Activated naive CD4-positive, alpha-beta T cell treated with anti-CD3 and anti-CD28 coated beads, Interleukin-2, amount 10 ng/mL, durations not matched to agents 7 days and 5 days (primary cell): ENCODE results near the gene PCDHA12.
A peak's percentile ranks its signal among the peaks of the same experiment; 100 is the strongest.

Source experiments
- CTCF ChIA-PET: fragments of 350-600 bp; sonication (Branson Sonifier 250); formaldehyde crosslinking; loops from one replicate; lab custom pipeline; 2021; ENCODE audit warnings: antibody characterized with exemption; lab: Charles Lee
- DNase-seq: peaks from one replicate; pipeline ENCODE4 v3.0.0-alpha.2; 2020
- H3K27ac Mint-ChIP-seq: one replicate; pipeline ENCODE4 v1.8.0; 2021; ENCODE audit warnings: mild to moderate bottlenecking, moderate library complexity, mixed read lengths
- H3K27me3 Mint-ChIP-seq: one replicate; pipeline ENCODE4 v1.8.0; 2021; ENCODE audit warnings: mild to moderate bottlenecking, mixed read lengths
- H3K36me3 Mint-ChIP-seq: one replicate; pipeline ENCODE4 v1.8.0; 2021; ENCODE audit warnings: mixed read lengths
- H3K4me1 Mint-ChIP-seq: one replicate; pipeline ENCODE4 v1.8.0; 2021; ENCODE audit warnings: mixed read lengths
- H3K4me3 Mint-ChIP-seq: one replicate; pipeline ENCODE4 v1.8.0; 2021; ENCODE audit warnings: mild to moderate bottlenecking, moderate library complexity, mixed read lengths
- H3K9me3 Mint-ChIP-seq: one replicate; pipeline ENCODE4 v1.8.0; 2021; ENCODE audit warnings: mixed read lengths

The PCDHA12 gene

DNA sequence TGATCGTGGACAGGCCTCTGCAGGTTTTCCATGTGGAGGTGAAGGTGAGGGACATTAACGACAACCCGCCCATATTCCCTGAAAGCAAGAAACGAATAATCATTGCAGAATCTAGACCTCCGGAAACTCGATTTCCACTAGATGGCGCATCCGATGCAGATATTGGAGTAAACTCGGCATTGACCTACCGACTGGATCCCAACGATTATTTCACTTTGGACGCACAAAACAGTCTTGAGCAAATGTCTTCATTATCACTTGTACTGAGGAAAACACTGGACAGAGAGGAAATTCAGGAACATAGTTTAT lies 7.4 kb downstream of the PCDHA12 start:
- DNase-seq, result no peak
- CTCF ChIA-PET, result no interaction called here
- Mint-ChIP-seq H3K4me1 (no peaks in the 10 kb centered on the region), H3K36me3 (no peaks in the 10 kb centered on the region), H3K27me3 (peaks cover 10% of the 10 kb centered on the region), H3K9me3 (peaks cover 17% of the 10 kb centered on the region), H3K27ac (no peak overlapping the region), H3K4me3 (no peak overlapping the region)

- Mint-ChIP-seq H3K9me3 (peaks cover 15% of the 10 kb centered on the region), H3K27me3 (peaks cover 9% of the 10 kb centered on the region)
Observed at GRCh38 chr5:140883373-140883772, 8.3 kb downstream of the PCDHA12 start.

GRCh38 chr5:140883927-140884697 lies 9.0 kb downstream of the PCDHA12 start:
- Mint-ChIP-seq H3K27me3 (peaks cover 9% of the 10 kb centered on the region), H3K4me3 (no peak overlapping the region), H3K4me1 (no peaks in the 10 kb centered on the region), H3K27ac (no peak overlapping the region), H3K36me3 (no peaks in the 10 kb centered on the region), H3K9me3 (peaks cover 15% of the 10 kb centered on the region)
- DNase-seq, result no peak
- CTCF ChIA-PET, result no interaction called here

More at GRCh38 chr5:140883373-140883772, 8.3 kb downstream of the PCDHA12 start:
- CTCF ChIA-PET, result no interaction called here
- Mint-ChIP-seq H3K27ac (no peak overlapping the region), H3K36me3 (no peaks in the 10 kb centered on the region), H3K4me1 (no peaks in the 10 kb centered on the region), H3K4me3 (no peak overlapping the region)
- DNase-seq, result no peak

DNA sequence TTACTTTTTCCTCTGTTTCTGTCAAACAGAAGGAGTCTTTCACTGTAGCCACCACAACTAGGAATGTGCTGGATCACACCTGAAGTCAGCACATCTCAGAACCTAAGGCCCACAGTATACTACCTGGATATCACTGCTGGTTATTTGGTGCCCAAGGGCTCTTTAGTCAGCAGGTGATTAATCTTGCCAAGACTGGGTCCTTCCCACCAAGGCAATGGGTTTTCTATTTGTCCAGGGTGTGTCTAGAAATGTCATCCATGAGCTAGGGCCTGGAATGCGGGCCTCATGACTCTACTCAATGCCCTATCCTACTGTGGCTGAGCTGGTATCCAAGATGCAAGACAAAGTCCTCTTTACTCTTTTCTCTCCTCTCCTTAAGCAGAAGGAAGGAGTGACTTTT lies 41.2 kb downstream of the PCDHA12 start:
- CTCF ChIA-PET, result no interaction called here
- H3K27ac Mint-ChIP-seq, result no peak overlapping the region

GRCh38 chr5:140923601-140924000 lies 48.5 kb downstream of the PCDHA12 start:
- peaks cover 40% of the 10 kb centered on the region for H3K27me3 Mint-ChIP-seq
- CTCF ChIA-PET, result no interaction called here
- no peaks in the 10 kb centered on the region for H3K36me3 Mint-ChIP-seq
- peaks cover 3% of the 10 kb centered on the region for H3K4me1 Mint-ChIP-seq
- H3K4me3 Mint-ChIP-seq, result no peak overlapping the region
- H3K27ac Mint-ChIP-seq, result no peak overlapping the region
- peaks cover 8% of the 10 kb centered on the region for H3K9me3 Mint-ChIP-seq
- no peak for DNase-seq

More for the DNA sequence above, 41.2 kb downstream of the PCDHA12 start:
- H3K4me1 Mint-ChIP-seq, result no peaks in the 10 kb centered on the region
- peaks cover 6% of the 10 kb centered on the region for H3K9me3 Mint-ChIP-seq
- H3K27me3 Mint-ChIP-seq, result no peaks in the 10 kb centered on the region
- H3K4me3 Mint-ChIP-seq, result no peak overlapping the region
- H3K36me3 Mint-ChIP-seq, result no peaks in the 10 kb centered on the region
- DNase-seq, result no peak

GRCh38 chr5:140925806-140926442 lies 50.8 kb downstream of the PCDHA12 start, which contains the start of gene PCDHAC1:
PCDHAC1 (plus strand) TSS chr5:140926299; CDS start chr5:140926893, 594 bp downstream.
- Mint-ChIP-seq H3K4me1 (peaks cover 3% of the 10 kb centered on the region), H3K36me3 (no peaks in the 10 kb centered on the region), H3K27ac (no peak within 1 kb of the TSS), H3K9me3 (peaks cover 11% of the 10 kb centered on the region), H3K27me3 (peaks cover 45% of the 10 kb centered on the region), H3K4me3 (peak within 1 kb of the TSS; percentile 15)
- DNase-seq, result no peak
- CTCF ChIA-PET, result no interaction called here

GRCh38 chr5:140926443-140927227 lies 51.5 kb downstream of the PCDHA12 start:
- Mint-ChIP-seq H3K4me1 (peaks cover 3% of the 10 kb centered on the region), H3K4me3 (peak overlapping the region; percentile 15), H3K27me3 (peaks cover 45% of the 10 kb centered on the region), H3K27ac (no peak overlapping the region), H3K9me3 (peaks cover 11% of the 10 kb centered on the region), H3K36me3 (no peaks in the 10 kb centered on the region)
- DNase-seq, result peak; percentile 22
- CTCF ChIA-PET, result no interaction called here

DNA sequence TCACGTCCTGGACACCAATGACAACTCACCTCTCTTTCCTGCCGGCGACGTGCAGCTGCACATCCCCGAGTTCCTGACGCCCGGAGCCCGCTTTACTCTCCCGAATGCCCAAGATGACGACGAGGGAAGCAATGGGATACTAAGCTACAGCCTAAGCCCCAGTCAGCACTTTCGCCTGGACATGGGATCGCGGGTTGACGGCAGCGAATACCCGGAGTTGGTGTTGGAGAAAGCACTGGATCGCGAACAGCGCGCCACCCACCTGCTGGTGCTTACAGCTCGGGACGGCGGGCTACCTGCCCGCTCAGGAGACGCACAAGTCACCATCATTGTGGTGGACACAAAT lies 52.1 kb downstream of the PCDHA12 start:
- DNase-seq, result no peak
- H3K36me3 Mint-ChIP-seq, result no peaks in the 10 kb centered on the region
- peaks cover 45% of the 10 kb centered on the region for H3K27me3 Mint-ChIP-seq
- CTCF ChIA-PET, result no interaction called here
- H3K27ac Mint-ChIP-seq, result no peak overlapping the region
- peaks cover 11% of the 10 kb centered on the region for H3K9me3 Mint-ChIP-seq
- H3K4me3 Mint-ChIP-seq, result peak overlapping the region; percentile 15
- peaks cover 3% of the 10 kb centered on the region for H3K4me1 Mint-ChIP-seq
